Endothelial cell of umbilical vein (primary cell): ENCODE results near the gene KIF26B. TPM values are rescaled to one million over a fixed set of nuclear protein-coding genes. Genes with fewer than 3 reads are reported as not detected.

ENCODE experiments used
- BruUV-seq: library from RNA; stranded (reverse); fragments of 400-500 nt; replicated peaks from 2 replicates; lab custom pipeline; 2021; lab: Mats Ljungman, UMichigan
- CTCF ChIA-PET: fragments of 300-600, 350-600 bp; sonication (Branson Sonifier 250); formaldehyde crosslinking; loops from one replicate; lab custom pipeline; 2021; ENCODE audit warnings: antibody characterized with exemption, inconsistent platforms; lab: Charles Lee
- POLR2A ChIA-PET: fragments of 300-600, 350-600 bp; sonication (Branson Sonifier 250); formaldehyde crosslinking; loops from one replicate; lab custom pipeline; 2021; ENCODE audit warnings: antibody characterized with exemption, inconsistent platforms; lab: Charles Lee
- DNase-seq: peaks from one replicate; pipeline ENCODE4 v3.0.0-alpha.2; 2011; ENCODE audit warnings: low read depth, low spot score
- FAIRE-seq: peaks from 2 replicates; lab custom pipeline; 2011; peaks lifted over from hg19 to GRCh38; lab: Jason Lieb, UNC
- H2AFZ ChIP-seq: 2 replicates; pipeline ENCODE4 v1.6.0; 2012; ENCODE audit warnings: low read depth, low read length, control low read depth, inconsistent platforms
- H3K27ac ChIP-seq: 2 replicates; pipeline ENCODE4 v1.5.1; 2011; ENCODE audit warnings: low read depth, mild to moderate bottlenecking, control low read depth, low read length, moderate library complexity; ENCODE audit not compliant: insufficient read depth
- H3K27me3 ChIP-seq, 2 experiments: 2 replicates each; pipeline versions ENCODE4 v1.6.0 to v1.6.1; 2011; ENCODE audit warnings: low read length in 2 of 2, mixed read lengths in 1 of 2; ENCODE audit not compliant: control insufficient read depth in 2 of 2, insufficient read depth in 2 of 2
- H3K36me3 ChIP-seq, 2 experiments: 2 replicates in 1 of 2; 3 replicates in 1 of 2; pipeline ENCODE4 v1.5.1; 2011; ENCODE audit warnings: low read length in 2 of 2, mild to moderate bottlenecking in 1 of 2, moderate library complexity in 1 of 2; ENCODE audit not compliant: control insufficient read depth in 2 of 2, insufficient read depth in 2 of 2; ENCODE audit errors: extremely low read depth in 1 of 2
- H3K4me1 ChIP-seq: 3 replicates; pipeline ENCODE4 v1.5.1; 2011; ENCODE audit warnings: mild to moderate bottlenecking, low read length; ENCODE audit not compliant: control insufficient read depth, insufficient read depth; ENCODE audit errors: extremely low read depth
- H3K4me2 ChIP-seq: 2 replicates; pipeline ENCODE4 v1.6.1; 2011; ENCODE audit warnings: low read length, control low read depth, mixed read lengths; ENCODE audit not compliant: insufficient read depth
- H3K4me3 ChIP-seq, 3 experiments: fragments of 200-600 bp in 1 of 3; sonication (generic), shearing (Covaris generic) in 1 of 3; replicated peaks in 1 of 3; 2 replicates each; pipeline ENCODE4 v1.5.1; 2011 to 2016; ENCODE audit warnings: control low read depth in 3 of 3, low read length in 3 of 3, mild to moderate bottlenecking in 2 of 3, inconsistent platforms in 1 of 3, low read depth in 1 of 3, moderate library complexity in 1 of 3; ENCODE audit not compliant: insufficient read depth in 1 of 3
- H3K79me2 ChIP-seq: 2 replicates; pipeline ENCODE4 v1.6.0; 2012; ENCODE audit warnings: low read length, inconsistent platforms; ENCODE audit not compliant: control insufficient read depth, insufficient read depth
- H3K9ac ChIP-seq: replicated peaks from 2 replicates; pipeline ENCODE3; 2011; ENCODE audit warnings: low read length, control low read depth; ENCODE audit not compliant: insufficient read depth; ENCODE audit errors: extremely low read depth
- H3K9me1 ChIP-seq: replicated peaks from 3 replicates; pipeline ENCODE4 v1.6.0; 2011; ENCODE audit warnings: mild to moderate bottlenecking, low read length; ENCODE audit not compliant: control insufficient read depth, insufficient read depth; ENCODE audit errors: extremely low read depth
- H3K9me3 ChIP-seq: replicated peaks from 2 replicates; pipeline ENCODE4 v1.5.1; 2012; ENCODE audit warnings: low read length, inconsistent platforms; ENCODE audit not compliant: control insufficient read depth, insufficient read depth
- H4K20me1 ChIP-seq: replicated peaks from 2 replicates; pipeline ENCODE3; 2011; ENCODE audit warnings: mild to moderate bottlenecking, low read length; ENCODE audit not compliant: control insufficient read depth, insufficient read depth; ENCODE audit errors: extremely low read depth
- EZH2 ChIP-seq: IDR thresholded peaks from 2 replicates; pipeline ENCODE4 v1.6.1; 2012; ENCODE audit warnings: borderline replicate concordance, low read depth, mild to moderate bottlenecking, moderate library complexity, low read length, inconsistent platforms; ENCODE audit not compliant: severe bottlenecking
- FOS ChIP-seq: IDR thresholded peaks from 2 replicates; pipeline ENCODE4 v1.6.1; 2011; ENCODE audit warnings: mild to moderate bottlenecking, low read length, moderate library complexity, borderline replicate concordance; ENCODE audit not compliant: insufficient read depth
- GATA2 ChIP-seq: IDR thresholded peaks from 2 replicates; pipeline ENCODE4 v1.7.0; 2011; ENCODE audit warnings: low read depth, mild to moderate bottlenecking, moderate library complexity, mixed read lengths, low read length; ENCODE audit not compliant: insufficient read length, insufficient read depth
- JUN ChIP-seq: IDR thresholded peaks from 2 replicates; pipeline ENCODE4 v1.6.1; 2011; ENCODE audit warnings: borderline replicate concordance, low read depth; ENCODE audit not compliant: insufficient read length, insufficient read depth
- MAX ChIP-seq: IDR thresholded peaks from 2 replicates; pipeline ENCODE4 v1.6.1; 2011; ENCODE audit not compliant: insufficient read depth, insufficient read length
- MYC ChIP-seq: IDR thresholded peaks from one replicate; pipeline ENCODE4 v1.6.1; 2011; ENCODE audit warnings: mild to moderate bottlenecking, low read depth, low read length
- POLR2A ChIP-seq: IDR thresholded peaks from 2 replicates; pipeline ENCODE4 v1.6.1; 2012; ENCODE audit warnings: low read depth, mild to moderate bottlenecking, control low read depth, low read length
- POLR2AphosphoS5 ChIP-seq: IDR thresholded peaks from 2 replicates; pipeline ENCODE4 v1.6.1; 2012; ENCODE audit warnings: low read depth, mild to moderate bottlenecking, control low read depth, low read length, moderate library complexity; ENCODE audit not compliant: insufficient read depth
- dilution Hi-C: fragments of 300-500 bp; cut with MboI; formaldehyde crosslinking; loops from one replicate; pipeline ENCODE4 v1.15.0; 2019; ENCODE audit warnings: low sequenced_read_pairs; ENCODE audit not compliant: extremely low pct_ligation_motif_present
- intact Hi-C: fragments of 100-400 bp; cut with micrococcal nuclease; formaldehyde crosslinking; loops from one replicate; pipeline ENCODE4 v1.10.0; 2022
- polyA plus RNA-seq, 4 experiments: library from polyadenylated mRNA; depleted of rRNA in 3 of 4; stranded (reverse) in 3 of 4; unstranded in 1 of 4; fragments of >200 nt; gene quantifications; 2 replicates each; pipeline versions ENCODE4 v1.2.1 to v1.2.3, GENCODE V29; 2011 to 2012; ENCODE audit warnings: missing spikeins in 1 of 4
- total RNA-seq: library from RNA; stranded (reverse); gene quantifications from 2 replicates; pipeline ENCODE4 v1.2.3, GENCODE V29; 2021
- TF ChIP-seq, protein P1 (sequence below), 2 donors: IDR thresholded peaks; 1 replicate in 1 of 2; 2 replicates in 1 of 2; pipeline ENCODE4 v1.5.1; 2011; ENCODE audit warnings: low read length in 2 of 2, mild to moderate bottlenecking in 2 of 2, moderate library complexity in 2 of 2, control low read depth in 1 of 2, inconsistent platforms in 1 of 2, low read depth in 1 of 2; ENCODE audit not compliant: insufficient read depth in 1 of 2; ENCODE audit errors: extremely low read depth in 1 of 2

Gene KIF26B
- total and polyA plus RNA-seq, 2 donors (not counting 3 experiments of a cell fraction or from before 2014, with no cell fraction given) = 0.04 to 0.49 TPM

- CTCF ChIA-PET = no interaction called here
- Histone ChIP-seq H3K27me3 (no peaks in the 10 kb centered on the region), H4K20me1 (no peaks in the 10 kb centered on the region), H3K4me3 (no peak overlapping the region), H3K27ac (no peak overlapping the region), H3K4me1 (no peaks in the 10 kb centered on the region), H3K36me3 (no peaks in the 10 kb centered on the region), H3K79me2 (no peaks in the 10 kb centered on the region), H3K9me3 (no peaks in the 10 kb centered on the region), H3K4me2 (no peak overlapping the region), H3K9me1 (no peaks in the 10 kb centered on the region), H3K9ac (no peak overlapping the region), H2AFZ (no peak overlapping the region)
- no TSS peak for BruUV-seq
- intact Hi-C loops (no loop called here), dilution Hi-C loops (no loop called here)
- no peak for DNase-seq
- no peak for TF ChIP-seq FOS
- TF ChIP-seq MYC = no peak
- no peak for TF ChIP-seq EZH2
- no peak for TF ChIP-seq GATA2
- TF ChIP-seq, protein P1, sequence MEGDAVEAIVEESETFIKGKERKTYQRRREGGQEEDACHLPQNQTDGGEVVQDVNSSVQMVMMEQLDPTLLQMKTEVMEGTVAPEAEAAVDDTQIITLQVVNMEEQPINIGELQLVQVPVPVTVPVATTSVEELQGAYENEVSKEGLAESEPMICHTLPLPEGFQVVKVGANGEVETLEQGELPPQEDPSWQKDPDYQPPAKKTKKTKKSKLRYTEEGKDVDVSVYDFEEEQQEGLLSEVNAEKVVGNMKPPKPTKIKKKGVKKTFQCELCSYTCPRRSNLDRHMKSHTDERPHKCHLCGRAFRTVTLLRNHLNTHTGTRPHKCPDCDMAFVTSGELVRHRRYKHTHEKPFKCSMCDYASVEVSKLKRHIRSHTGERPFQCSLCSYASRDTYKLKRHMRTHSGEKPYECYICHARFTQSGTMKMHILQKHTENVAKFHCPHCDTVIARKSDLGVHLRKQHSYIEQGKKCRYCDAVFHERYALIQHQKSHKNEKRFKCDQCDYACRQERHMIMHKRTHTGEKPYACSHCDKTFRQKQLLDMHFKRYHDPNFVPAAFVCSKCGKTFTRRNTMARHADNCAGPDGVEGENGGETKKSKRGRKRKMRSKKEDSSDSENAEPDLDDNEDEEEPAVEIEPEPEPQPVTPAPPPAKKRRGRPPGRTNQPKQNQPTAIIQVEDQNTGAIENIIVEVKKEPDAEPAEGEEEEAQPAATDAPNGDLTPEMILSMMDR (IDR thresholded peaks at IDR 0.05; ENCODE audit: extremely low read depth in 1 of 2, insufficient read depth in 1 of 2, low read depth in 1 of 2, low read length in 2 of 2) = no peak
- no peak for TF ChIP-seq POLR2A
- TF ChIP-seq MAX = no peak
- no peak for TF ChIP-seq POLR2AphosphoS5
- TF ChIP-seq JUN = no peak
- POLR2A ChIA-PET = no interaction called here
- no peak for FAIRE-seq
Measured at GRCh38 chr1:245645406-245645805, 490.6 kb downstream of the KIF26B start.
